Urothelium cell line (cell line): ENCODE results near the gene CHRNE.
A peak's percentile ranks its signal among the peaks of the same experiment; 100 is the strongest.
"Not testable (repeated sequence)": the region's sequence is repeated elsewhere in the genome, so short reads cannot be mapped to it uniquely, and the experiment has no call there.

Source experiments
- DNase-seq: peaks from one replicate; pipeline ENCODE4 v3.0.0; 2011; ENCODE audit warnings: low spot score, mixed read lengths
- FAIRE-seq: peaks from 2 replicates; lab custom pipeline; 2011; peaks lifted over from hg19 to GRCh38; lab: Jason Lieb, UNC

Gene CHRNE

DNA sequence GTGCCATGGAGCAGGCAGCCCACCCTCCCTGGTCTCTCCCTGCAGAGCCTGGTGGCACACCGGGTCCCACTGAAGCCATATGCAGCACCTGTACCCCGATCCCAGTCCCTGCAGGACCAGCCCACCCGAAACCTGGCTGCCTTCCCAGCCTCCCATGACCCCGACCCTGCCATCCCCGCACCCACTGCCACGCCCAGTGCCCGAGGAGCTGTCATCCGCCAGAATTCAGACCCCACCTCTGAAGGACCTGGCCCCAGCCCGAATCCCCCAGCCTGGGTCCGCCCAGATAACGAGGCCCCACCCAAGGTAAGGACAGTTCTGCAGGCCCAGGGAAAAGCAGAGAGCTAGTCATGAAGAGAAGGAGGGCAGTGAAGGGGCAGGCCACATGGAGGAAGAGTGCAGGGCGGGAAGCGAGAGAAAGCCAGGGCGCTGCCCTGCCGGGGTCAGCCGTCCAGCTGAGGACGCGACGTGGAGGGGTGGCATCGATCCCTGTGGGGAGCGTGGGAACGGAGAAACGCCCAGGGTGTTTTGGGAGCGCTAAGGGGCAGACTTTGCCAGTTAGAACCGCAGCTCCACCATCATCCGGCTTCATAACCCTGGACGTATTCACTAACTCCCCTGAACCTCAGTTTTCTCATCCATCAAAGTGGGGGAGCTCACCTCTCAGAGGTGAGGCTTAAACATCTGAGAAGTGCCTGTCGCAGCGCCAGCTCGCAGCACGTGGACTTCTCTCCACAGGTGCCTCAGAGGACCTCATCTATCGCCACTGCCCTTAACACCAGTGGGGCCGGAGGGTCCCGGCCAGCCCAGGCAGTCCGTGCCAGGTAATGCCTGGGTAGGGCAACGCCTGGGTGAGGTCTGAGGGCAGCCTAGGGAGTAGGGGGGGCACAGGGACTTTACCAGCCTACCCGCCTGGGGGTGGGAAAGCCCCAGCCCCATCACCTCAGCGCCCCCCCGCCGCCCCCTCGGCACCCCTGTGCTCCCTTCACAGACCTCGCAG is 11.2 kb downstream of the CHRNE start:
- no peak for FAIRE-seq

DNA sequence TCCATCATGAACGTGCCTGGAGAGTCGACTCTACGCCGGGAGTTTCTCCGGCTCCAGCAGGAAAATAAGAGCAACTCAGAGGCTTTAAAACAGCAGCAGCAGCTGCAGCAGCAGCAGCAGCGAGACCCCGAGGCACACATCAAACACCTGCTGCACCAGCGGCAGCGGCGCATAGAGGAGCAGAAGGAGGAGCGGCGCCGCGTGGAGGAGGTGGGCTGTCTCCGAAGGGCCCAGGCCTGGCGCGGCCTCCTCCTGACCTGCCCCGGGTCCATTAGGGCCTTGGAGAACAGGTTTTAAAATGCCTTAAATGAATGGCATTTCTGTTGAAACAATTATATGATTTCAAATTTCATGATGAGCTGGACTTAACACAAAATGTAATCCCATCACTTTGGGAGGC is 15.3 kb downstream of the CHRNE start:
- FAIRE-seq = no peak

More for the DNA sequence above, 11.2 kb downstream of the CHRNE start:
- DNase-seq = no peak

GRCh38 chr17:4886830-4887229 is 16.1 kb downstream of the CHRNE start:
- no peak for DNase-seq
- no peak for FAIRE-seq

More for the DNA sequence above, 15.3 kb downstream of the CHRNE start:
- no peak for DNase-seq

DNA sequence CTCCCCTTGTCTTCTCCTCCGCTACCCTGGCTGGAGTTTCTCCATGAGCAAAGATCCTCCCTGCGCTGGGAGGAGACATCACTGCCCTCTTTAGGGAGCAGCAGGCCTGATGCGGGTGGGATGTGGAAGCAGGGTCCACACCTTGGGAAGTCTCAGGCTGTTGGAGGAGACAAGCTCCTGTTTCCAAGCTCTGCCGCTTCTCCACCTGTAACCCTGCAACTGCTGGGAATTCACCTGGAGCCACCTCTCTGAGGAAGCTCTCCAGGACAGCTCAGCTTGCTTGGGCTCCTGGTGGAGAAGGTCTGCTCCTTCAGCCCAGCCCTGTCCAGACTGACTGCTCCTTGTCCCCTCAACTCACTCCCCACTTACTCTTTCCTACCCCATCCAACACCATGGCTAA is 18.4 kb downstream of the CHRNE start:
- FAIRE-seq = no peak
- DNase-seq = no peak

DNA sequence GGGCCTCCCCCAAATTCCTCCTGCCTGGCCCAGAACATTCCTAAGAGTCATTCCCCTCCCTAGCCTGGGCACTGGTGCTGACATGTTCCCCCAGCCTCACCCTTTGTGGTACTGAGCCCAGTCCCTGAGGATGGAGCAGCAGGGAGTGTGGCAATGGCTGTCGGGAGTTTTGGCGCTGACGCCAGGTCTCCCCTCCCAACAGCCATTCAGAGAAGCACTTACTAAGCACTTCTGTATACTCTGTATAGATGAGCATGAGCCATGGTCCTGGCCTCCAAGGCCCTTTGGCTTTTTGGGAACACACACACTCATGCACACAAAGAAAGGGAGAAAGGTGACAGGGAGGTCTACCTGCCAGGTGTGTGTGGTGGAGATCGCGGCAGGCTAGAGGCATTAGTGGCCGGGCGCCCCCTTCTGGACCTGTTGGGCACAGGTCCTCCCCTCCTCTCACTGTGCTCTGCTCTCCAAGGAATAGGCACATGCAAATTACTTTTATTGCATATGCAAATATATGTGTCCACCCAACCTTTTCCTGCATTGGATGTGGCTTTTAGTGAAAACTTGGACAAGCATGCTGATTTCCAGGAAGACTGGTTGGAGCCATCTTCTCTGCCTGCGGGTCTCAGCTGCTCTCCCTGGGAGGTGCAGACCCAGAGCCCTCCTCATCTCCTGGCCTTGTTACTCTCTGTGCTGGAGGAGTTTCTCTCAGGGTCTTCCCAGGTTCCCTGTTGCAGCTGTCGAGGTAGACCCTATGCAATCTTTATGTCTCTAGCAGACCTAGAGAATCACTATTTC is 20.9 kb downstream of the CHRNE start:
- FAIRE-seq (no peak), DNase-seq (peak; percentile 26)

GRCh38 chr17:4880857-4881256 is 22.0 kb downstream of the CHRNE start:
- FAIRE-seq (no peak), DNase-seq (no peak)

DNA sequence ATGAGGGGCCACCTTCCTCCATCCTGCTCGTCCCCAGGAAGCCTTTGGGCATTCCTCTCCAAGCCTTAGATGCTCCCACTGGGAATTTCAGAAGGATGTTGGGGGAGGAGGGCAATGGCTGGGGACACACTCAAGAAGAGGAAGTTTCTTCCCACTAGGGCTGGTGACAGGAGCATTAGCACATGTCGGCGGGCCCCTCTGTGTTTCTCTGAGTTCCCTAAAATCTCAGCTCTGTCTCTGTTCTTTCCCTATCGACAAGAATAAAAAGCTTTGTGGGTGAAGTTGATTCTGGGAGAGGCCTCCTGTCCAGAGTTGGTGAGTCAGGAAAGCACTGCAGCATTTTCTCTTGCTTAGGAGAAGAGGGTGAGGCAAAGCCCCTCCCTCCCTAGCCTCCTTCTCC is 23.3 kb downstream of the CHRNE start:
- DNase-seq (no peak), FAIRE-seq (no peak)

DNA sequence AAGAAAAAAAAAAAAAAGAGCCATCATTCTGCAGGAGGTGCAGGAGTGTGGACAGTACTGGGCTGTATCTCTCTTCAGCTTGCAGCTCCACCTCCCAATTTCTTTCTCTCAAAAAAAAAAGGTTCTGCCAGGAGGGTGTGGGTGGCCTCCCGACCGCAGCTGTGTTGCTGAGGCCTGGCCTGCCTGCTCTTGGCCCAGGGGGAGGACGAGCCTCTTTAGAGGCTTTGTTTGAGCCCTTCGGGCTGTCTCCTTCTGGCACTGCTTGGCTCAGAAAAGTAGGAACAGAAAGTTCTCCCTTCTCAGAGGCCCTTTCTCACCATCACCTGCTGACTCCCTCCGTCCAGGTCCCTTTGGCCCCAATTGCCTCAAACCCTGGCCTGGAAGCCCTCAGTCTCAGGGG is 25.8 kb downstream of the CHRNE start:
- FAIRE-seq = no peak
- DNase-seq = no peak

- no peak for FAIRE-seq
- DNase-seq = no peak
Observed at GRCh38 chr17:4872786-4873185, 30.1 kb downstream of the CHRNE start.

- DNase-seq = no peak
- no peak for FAIRE-seq
Observed at GRCh38 chr17:4870855-4871254, 32.0 kb downstream of the CHRNE start.

GRCh38 chr17:4869058-4869998 is 33.6 kb downstream of the CHRNE start:
- not testable (repeated sequence) for FAIRE-seq, DNase-seq

- not testable (repeated sequence) for DNase-seq
Observed at GRCh38 chr17:4867535-4867934, 35.4 kb downstream of the CHRNE start.

GRCh38 chr17:4863321-4863720 is 39.6 kb downstream of the CHRNE start:
- DNase-seq (no peak), FAIRE-seq (no peak)

More at GRCh38 chr17:4867535-4867934, 35.4 kb downstream of the CHRNE start:
- not testable (repeated sequence) for FAIRE-seq

DNA sequence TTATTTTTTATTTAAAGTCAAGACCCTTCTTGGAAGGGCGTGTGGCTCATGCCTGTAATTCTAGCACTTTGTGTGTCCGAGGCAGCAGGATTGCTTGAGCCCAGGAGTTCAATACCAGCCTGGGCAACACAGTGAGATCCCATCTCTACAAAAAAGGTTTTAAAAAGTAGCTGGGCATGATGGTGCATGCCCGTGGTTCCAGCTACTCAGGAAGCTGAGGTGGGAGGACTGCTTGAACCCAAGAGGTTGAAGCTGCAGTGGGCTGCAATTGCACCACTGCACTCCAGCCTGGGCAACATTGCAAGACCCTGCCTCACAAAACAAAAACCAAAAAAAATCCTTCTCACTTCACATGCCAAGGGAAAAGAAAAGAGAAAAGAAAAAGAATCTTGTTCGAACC is 40.2 kb downstream of the CHRNE start:
- DNase-seq (no peak), FAIRE-seq (no peak)

GRCh38 chr17:4861052-4861451 is 41.8 kb downstream of the CHRNE start:
- DNase-seq = no peak
- no peak for FAIRE-seq

DNA sequence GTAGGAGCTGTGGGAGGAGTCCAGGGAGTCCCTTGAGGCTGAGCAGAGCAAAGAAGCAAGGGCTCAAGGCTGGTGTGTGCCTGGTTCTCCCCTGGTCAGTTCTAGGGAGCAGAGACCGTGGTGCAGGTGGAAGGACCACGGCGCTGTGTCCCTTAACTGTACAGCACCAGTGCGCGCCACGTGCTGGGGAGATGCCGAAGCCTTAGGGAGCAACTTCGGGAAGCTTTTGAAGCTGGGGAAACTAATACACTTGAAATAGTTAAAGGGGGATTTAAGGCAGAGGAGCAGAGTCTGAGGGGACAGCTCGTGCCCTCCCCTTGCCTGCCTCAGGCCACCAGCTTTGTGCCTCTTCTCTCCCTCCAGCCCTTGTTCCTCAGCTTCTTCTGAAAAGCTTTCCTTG is 42.2 kb downstream of the CHRNE start:
- DNase-seq (no peak), FAIRE-seq (no peak)

DNA sequence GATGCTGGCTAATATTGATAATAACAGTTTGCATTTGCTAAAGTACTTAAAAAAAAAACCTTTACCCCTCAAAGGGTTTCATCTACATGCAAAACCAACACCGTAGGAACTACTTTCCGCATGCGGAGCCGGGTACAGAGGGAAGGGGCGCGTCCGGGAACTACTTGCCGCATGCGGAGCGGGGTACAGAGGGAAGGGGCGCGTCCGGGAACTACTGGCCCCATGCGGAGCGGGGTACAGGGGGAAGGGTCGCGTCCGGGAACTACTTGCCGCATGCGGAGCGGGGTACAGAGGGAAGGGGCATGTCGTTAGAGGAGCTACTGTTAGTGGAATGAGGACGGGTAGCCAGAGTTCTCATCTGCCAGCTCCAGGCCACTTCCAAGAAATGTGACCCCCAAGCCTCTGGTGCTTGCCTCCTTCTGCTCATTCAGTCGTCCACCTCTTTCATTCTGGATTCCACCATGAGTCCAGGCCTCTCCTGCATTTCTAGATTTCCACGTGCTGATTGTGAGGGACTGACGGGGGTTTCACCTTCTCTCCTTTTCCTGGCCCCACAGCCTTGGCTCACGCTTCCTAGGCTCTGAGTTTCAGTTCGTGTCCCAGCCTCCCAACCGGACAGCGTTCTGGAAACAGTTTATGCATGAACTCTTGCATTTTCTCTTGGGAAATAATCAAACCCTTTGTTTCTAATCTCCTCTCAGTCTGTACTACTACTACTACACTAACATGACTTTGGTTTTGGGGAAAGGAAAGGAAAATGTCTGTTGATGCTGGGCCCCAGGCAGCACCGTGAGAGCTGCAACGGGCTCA is 42.9 kb downstream of the CHRNE start:
- no peak for FAIRE-seq
- DNase-seq = no peak

GRCh38 chr17:4858882-4859260 is 44.0 kb downstream of the CHRNE start:
- DNase-seq (peak; percentile 64), FAIRE-seq (no peak)

DNA sequence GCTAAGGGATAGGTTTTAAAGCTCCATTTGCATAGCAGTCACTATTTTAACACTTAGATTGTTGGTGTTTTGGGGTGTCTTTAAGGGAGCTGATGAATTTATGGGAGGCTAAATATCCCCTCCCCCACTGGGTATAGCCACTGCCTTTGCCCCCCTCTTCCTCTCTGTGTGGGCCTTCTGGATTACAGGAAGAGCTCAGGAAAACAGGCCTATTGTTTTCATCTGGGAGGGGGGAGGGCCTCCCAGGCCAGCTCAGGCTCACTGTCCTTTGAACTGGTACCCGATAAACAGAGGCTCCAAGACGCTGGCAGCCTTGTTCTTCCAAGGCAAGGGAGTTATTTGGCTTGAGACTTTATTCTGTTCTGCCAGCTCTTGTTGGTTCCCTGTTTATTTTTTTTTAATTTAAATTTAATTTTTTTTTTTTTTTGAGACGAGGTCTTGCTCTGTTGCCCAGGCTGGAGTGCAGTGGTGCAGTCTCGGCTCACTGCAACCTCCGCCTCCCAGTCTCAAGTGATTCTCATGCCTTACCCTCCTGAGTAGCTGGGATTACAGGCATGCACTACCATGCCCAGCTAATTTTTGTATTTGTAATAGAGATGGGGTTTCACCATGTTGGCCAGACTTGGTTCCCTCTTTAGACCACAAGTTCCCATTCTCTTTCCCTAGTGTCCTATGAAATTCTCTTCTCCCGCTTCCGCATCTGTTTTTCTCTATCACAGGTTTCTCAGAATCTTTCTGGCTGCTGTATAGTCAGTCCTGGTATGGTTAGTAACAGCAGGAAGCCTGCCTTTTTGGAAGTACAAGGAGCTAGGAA is 44.6 kb downstream of the CHRNE start:
- DNase-seq (peak; percentile 65), FAIRE-seq (no peak)
